ENCODE measurements around the gene GALNT17.

GALNT17 gene

DNA sequence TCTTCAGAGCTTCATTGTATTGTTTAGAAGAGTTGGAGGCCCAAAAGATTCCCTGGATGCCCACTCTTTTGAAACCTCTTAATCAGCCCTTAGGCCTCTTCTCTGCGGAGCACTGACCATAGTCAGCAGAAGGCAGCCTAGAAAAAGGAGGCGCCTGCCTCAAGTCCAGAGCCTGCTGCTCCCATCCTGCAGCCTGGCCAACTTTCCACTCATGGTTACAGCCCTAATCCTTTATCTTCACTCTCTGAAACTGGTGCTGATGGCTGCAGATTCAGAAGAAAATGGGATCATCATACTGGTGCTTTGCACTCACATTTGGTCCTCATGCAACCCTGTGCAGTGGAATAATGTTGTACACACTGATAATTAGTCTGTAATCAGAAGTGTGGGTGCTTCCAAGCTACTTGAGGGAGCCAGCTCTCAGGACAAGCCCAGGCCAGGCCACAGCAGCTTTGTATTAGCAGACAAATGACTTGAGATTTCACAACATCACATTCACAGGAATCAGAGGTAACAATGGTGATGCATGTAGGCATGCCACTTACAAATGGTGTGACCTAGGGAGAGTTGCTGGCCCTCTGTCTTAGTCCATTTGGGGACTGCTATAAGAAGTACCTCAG, 272.9 kb downstream of the GALNT17 start:
- DNase-seq = no peak

DNA sequence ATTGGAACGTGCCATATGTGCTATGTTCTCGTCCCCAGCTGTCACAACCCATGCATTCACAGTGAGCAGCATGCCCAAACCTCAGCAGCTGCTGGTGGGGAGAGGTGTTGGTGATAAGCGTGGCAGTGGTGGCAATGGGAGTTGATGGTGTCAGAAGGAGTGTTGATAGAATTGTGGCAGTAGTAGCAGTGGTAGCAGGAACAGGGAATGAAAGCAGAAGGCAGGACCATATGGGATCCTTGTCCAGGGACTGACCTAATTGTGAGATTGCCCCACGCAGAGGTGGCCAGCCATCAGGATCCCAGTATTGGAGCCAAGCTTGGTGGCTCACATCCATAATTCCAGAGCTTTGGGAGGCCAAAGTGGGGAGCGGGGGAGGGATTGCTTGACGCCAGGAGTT, 276.3 kb downstream of the GALNT17 start:
- no peak for DNase-seq

DNA sequence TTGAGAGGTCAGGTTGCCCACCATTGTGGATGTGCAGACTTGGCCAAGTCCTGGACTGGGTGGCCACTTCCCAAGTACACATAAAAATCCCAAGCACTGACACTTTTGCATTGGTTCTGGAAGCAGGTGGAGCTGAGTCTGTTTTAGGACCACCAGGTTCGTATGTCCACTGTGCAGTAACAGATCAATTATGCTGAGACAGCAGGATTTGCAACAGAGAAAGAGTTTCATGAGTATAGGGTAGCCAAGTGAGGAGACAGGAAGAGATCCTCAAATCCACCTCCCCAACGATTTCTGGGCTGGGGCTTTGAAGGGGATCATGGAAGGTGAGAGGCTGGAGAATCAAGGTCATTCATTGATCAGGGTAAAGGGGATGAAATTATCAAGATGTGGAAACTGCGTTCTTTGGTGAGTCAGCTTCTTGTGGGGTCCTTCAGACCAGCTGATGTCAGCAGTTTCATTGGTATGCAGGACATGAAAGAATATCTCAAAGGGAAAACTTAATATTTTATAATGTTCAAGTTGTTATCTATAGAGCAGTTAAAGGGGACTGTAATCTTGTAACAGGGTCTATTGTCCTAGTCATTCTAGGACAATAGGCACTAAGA, 277.7 kb downstream of the GALNT17 start:
- DNase-seq = no peak

DNA sequence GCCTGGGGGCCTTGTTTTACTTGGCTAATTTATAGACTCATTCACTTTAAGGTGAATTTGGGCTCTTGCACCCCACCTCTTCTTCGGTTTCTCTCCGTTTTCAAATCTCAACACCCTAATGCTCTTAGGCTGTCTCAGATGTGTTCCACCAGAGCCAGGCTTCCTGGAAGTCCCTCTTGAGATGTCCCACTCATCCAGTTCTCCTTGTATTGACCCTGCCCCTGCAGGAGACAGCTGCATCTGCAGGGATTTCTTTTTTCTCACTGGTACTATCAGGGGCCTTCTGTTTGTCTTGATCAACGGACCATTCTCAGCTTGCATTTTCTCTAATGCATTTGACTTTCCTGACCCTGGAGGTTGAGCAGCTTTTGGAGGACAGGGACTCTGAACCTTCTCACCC, 279.5 kb downstream of the GALNT17 start:
- DNase-seq = no peak

DNA sequence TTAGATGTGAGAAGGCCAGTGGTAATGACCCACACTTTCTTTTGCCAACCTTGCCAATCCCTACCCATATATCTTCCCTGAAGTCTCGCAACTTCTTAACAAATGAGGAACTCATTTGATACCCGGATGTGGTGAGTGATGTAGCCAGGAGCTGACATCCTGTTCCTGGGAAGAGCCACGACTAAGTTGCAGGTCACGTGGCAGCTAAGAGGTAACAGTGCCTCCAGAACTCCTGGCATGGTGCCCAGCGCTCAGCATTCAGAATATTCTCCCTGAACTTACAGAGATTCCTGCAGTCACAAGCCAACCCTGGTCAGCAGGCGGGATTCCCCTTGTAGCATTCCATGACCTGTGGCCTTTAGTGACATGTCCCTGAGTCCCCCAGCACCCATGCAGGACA, 282.5 kb downstream of the GALNT17 start:
- no peak for DNase-seq

DNA sequence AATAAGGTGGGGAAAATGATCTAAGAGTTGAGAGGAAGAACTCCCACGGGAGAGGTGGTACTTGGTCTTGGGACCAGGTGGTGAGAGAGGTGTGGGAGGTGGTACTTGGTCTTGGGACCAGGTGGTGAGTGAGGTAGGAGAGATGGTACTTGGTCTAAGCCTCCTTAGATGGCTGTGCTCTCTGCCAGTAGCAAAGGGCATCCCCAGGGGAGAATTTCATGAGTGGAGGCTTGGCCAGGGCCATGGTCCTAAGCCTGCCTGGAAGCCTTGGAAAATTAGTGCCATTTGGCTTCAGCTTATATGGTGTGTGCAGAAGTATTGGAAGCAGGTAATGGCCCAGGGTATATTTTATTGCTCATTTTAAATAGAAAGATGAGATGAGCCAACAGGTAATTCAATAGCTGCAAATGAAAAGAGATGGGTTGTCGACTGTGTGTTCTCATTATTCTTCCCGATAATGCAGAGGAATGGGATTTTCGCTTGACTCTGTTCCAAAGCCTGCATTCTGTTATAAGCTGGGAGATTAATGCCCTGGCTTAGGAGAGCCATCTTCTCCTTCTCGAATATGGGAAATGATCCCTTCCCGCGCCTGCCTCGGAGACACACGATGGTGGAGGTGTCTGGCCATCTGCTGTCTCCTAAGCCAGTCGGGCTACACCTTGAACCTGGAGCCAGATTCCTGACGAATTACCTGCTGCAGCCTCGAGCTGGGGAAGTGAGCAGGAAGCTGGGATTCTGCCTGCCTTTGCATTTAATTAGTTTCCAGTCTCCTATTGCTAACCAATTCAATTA, 287.8 kb downstream of the GALNT17 start:
- no peak for DNase-seq

DNA sequence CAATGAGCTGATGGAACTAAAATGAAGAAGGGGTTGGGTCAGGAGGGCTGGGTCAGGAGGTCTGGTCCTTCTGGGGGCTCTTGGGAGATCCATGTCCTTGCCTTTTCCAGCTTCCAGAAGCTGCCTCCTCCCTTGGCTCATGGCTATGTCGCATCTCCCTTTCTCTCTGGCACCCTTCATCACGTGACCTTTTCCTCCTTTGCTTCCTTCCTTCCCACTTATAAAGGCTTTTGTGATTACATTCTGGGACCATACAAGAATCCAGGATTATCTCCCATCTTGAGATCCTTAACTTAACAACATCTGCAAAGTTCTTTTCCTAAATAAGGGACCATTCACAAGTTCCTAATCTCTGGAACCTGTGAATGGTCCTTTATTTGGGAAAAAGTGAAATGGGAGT, 290.2 kb downstream of the GALNT17 start:
- DNase-seq = no peak

DNA sequence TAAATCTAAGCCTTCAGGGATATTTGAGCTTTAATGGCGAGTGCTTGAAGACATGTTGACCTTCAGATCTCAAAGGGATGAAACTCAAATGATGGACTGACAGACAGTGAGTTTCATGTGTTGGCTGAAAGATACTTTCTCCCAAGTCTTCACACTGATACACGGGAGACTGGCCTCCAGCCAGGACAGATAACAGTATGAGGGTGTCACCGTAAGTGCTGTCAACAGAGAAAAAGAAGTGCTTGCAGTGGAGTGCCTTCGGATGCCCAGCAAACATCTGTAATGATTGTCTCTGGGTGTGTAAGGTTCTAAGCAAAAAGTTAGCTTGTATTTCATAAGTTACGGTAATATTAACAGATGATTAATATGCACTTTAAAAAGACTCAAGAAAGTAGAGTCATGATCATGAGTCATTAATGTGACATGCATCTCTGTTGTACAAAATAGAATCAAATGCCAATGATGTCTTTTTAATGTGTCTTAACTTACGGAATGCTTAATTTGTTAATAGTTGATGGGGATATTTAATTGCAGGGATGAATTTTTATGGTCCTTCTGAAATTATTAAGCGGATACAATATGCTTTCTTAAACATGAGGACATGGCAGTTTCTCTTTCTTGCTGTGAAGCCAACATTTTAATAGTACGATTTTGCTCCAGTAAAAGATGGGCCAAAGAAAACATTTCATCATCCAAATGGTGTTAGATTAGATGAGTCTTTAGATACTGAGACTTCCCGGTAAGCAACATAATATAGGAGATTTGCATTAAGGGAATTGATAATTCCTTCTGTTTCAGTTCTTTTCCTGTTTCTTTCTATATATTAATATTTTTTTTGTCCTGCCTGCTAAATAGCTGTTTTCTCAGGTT, 292.5 kb downstream of the GALNT17 start:
- no peak for DNase-seq

DNA sequence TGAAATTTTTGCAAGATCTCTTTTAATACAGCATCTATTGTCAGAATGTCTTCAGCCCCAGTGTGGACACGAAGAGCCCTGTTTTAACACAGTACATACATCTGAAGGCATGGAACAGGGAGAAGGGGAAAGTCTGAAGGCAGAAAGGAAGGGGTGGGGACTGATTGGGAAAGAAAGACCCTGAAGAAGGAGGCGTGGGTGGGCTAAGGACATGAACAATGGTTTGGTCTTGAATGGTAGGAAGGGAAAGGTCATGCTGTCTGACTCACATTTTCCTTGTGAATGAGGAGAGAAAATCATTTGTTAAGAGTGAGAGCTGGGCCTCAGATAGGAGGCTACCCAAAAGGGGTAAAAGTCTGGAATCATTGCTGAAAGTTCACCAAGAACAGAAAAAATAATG, 297.1 kb downstream of the GALNT17 start:
- DNase-seq = no peak

DNA sequence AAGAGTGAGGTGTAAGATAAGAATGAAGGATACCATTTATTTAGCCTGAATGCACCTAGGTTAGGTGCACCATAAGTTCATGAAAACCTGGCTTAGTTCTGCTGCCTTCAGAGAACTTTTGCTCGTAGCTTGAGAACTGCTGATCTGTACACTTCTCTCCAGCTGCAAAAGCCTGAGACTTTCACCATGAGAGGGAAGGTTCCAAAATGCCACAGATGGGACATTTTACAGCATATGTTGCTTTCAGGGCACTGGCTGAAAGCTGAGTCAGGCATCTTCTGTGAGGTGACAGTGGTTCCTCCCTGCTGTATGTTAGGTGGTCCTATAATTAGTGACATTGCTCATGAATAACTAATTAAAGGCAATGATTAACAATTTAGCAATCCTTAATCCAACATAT, 298.3 kb downstream of the GALNT17 start:
- DNase-seq = no peak

DNA sequence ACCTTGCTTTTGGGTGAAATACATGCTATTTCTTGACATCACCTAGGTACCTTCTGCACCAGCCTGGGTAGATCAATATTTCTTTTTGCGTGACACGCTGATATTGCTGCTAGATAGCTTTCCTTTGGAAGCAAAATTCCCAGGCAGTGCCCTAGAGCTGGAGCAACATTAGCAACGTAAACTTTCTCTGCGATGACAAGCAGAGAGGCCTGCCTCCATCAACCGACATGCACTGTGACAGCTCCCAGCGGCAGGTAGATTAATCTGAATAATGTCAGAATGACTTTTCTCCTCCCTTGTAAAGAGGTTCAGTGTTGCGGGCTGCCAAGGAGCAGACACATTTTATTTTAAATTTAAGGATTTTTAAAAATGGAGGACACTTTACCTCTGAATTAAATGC, 307.4 kb downstream of the GALNT17 start:
- no peak for DNase-seq

DNA sequence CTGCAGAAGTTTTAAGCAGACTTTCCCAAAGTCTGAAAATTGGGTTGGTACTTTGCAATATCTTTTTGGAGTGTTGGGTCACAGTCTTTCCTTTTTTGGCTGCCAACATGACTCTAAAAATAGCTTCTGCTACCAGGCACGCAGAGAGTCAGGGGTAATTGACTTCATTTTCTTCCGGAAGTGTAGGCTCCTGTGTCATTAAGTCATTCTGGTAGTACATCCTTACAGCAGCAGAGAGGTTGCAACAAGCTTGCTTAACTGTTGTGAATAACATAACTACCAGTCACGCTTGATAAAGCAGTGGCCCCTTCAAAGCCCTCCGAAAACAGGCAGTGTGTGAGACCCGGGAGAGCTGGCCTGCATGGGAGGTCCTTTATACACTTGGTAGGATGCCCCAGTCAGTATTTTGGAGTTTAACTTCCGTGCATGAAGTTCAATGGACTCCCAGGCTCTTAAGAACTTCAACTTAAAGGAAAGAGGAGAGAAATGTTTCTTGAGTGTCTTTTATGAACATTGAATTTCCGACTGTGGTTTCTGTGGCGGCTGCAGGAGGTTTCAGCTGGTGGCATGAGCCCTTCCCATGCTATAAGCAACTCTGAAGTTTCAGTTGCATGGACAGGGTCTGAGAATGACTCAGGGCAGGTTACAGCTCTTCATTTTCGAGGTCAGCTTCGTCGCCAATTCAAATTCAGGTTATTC, 310.7 kb downstream of the GALNT17 start:
- DNase-seq = no peak

DNA sequence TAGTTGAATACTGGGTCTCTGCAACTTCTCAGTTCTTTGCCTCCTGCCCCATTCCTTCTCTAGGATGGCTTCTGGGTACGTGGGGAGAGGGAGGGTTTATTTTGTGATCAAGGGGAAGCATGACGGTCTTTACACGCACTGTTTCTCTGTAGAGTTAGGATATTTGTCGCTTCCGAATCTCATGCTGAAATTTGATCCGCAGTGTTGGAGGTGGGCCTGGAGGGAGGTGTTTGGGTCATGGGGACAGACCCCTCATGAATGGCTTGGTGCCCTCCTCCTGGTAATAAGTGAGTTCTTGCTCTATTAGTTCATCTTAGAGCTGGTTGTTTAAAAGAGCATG, 311.2 kb downstream of the GALNT17 start:
- DNase-seq = no peak

DNA sequence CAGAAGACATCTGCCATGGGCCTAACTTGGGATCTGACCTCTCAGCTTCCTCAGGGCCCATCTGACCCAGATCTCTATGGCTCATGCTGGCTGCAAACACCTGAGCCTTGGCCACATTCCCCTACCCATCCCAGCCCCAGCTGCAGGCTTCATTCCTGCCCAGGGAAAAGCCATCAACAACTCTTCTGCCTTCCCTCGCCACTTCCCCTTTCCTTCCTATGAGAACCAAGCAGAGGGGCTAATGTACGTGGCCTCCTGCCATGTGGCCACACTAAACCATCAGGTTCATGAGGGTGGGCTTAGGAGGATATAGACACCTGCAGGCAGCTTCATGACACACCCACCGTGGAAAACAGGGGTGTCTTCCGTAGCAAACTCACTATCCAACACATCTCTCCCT, 312.2 kb downstream of the GALNT17 start:
- no peak for DNase-seq

DNA sequence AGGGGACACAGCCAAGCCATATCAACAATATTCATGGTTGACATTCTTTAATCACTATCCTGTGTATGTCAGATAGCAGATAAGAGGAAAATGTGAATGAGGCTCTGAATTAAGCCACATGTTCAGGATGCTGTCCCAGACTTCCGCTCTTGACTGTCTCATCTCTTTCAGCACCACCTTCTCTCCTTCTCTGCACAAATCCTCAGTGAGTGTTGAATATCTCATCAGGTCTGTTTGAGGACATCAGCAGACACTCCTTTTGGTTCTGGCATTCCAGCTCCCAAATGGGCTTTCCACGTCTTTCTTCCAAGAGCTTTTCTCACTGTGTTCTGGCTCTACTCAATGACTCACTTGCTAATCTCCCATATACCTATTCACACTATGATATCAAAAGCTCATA, 321.7 kb downstream of the GALNT17 start:
- no peak for DNase-seq

DNA sequence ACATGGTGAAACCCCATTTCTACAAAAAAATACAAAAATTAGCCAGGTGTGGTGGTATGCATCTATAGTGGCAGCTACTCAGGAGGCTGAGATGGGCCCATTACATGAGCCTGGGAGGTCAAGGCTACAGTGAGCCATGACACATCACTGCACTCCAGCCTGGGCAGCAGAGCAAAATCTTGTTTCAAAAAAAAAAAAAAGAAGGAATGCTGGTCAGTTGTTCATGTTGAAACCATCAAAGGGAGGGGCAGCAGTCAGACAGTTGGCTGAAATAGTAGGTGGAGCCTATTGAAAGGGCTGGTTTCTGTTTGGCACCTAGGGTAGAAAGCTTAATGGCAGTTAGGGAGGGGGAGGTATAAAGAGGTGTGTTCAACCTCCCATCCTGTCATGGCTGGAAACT, 323.0 kb downstream of the GALNT17 start:
- no peak for DNase-seq

DNA sequence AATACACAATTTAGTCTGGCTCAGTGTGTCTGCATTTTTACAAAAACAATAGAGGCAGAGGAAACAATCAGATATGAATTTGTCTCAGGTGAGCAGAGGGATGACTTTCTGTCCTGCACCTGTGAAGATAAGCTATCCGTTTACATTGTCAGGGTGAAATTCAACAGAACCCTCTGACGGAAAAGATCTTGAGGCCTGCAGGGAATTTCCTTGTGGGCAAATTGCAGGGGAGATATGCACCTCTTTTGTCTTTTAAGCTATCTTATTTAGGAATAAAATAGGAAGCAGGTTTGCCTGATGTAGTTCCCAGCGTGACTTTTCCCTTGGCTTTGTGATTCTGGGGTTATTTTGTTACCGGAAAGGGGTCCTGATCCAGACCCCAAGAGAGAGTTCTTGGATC, 325.1 kb downstream of the GALNT17 start:
- DNase-seq = no peak

DNA sequence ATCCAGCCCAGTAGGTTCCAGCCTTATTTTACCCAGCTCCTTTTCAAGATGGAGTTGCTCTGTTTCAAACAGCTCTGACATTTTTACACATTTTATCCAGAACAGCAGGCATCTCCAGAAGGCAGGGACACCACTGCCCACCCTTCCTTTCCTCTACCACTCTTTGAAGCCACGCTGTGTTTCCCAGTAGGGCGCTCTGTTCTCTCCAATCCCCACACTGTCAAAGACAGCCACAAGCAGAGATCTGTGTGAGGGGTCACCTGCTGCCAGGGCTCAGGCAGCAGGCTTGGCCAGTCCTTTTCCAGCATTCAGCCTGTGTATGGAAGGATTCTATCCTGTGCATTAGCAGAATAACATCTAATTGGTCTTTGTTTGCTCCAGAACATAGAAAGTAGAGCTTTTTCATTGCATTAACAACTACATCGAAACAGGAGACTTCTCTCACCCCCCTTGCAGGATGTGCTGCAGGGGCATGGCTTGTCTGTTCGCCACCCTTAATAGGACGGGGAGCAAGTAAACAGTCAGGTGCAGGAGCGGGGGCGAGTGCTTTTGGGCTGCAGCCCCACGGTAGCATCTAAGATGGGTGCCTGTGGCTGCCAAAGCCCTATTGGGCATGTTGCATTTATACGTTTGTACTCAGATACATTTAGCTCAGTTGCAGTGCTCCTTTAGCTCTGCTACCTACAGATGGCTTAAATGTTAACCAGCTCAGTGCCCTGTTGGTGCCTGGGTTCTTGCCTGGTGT, 326.1 kb downstream of the GALNT17 start:
- no peak for DNase-seq

DNA sequence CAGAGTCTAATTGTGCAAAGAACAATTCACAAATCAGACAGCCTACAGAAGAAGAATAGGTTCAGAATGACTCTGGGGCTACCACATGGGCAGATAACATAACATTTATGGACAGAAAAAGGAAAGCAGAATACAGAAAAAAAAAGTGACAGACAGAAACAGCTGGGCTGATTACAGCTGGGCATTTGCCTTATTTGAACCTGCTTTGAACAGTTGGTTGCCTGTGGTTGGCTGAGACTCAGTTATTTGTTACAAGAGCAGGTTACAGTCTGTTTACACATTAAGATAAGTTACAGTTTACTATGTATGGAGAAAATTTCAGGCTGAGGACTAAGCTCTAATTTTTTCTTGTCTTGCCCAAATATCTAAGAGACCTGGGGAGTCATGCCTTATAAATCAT, 327.2 kb downstream of the GALNT17 start:
- DNase-seq = no peak

DNA sequence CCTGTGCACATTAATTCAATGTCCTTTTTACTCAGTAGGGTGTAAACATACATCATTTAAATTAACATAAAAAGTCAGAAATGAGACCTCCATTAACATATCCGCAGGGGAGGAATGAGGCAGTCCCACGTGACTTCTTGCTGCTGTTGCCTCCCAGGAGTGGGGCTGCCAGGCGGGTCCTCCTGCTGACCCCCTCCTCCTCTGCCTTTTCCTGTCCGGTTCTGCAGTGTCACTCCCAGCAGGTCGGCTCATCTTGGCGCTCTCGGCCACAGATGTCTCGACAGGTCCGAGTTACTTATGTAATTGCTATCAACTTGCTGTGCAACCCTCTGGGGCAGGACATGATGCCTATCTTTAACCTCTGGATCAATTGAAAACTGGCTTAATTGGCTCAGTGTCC, 329.6 kb downstream of the GALNT17 start:
- DNase-seq = no peak

DNA sequence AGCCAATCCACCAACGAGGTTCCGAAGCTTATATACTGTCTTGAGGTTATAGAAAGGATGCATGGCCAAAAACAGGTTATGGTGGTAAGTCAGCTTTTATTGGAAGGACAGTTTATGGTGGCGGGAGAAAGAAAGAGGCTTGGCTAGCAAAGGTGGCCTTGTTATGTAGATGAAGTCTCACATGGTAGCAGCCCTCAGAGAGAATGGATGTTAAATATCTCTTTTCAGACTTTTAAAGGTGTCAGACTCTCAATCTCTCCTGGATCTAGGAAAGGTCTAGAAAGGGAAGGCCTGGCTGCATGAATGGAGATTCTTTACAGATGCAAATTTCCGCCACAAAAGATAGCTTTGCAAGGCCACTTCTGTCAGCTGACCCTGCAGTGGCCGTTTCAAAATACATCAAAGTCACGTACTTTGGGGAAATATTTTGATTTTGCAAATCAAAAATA, 333.8 kb downstream of the GALNT17 start:
- no peak for DNase-seq
